Measurements from ENCODE around the gene SETDB1.

Gene SETDB1

GRCh38 chr1:150931773-150932172 lies 5.6 kb downstream of the SETDB1 start:
- DNase-seq (no peak), ATAC-seq (no peak)

GRCh38 chr1:150944856-150945255 lies 18.7 kb downstream of the SETDB1 start:
- DNase-seq (no peak), ATAC-seq (no peak)

GRCh38 chr1:150954708-150955107 lies 28.5 kb downstream of the SETDB1 start:
- ATAC-seq (no peak), DNase-seq (no peak)

- no peak for DNase-seq
- ATAC-seq: no peak
These were observed 29.1 kb downstream of the SETDB1 start for GRCh38 chr1:150955280-150955679.

GRCh38 chr1:150957666-150958065 lies 31.5 kb downstream of the SETDB1 start:
- ATAC-seq (no peak), DNase-seq (no peak)

GRCh38 chr1:150960646-150961045 lies 34.5 kb downstream of the SETDB1 start:
- DNase-seq (no peak), ATAC-seq (no peak)

- ATAC-seq: no peak
- DNase-seq: no peak
These were observed 35.6 kb downstream of the SETDB1 start for GRCh38 chr1:150961756-150962155.

- DNase-seq: no peak
- ATAC-seq: no peak
These were observed 37.4 kb downstream of the SETDB1 start for GRCh38 chr1:150963321-150964163.

GRCh38 chr1:150964164-150964489 lies 38.0 kb downstream of the SETDB1 start:
- DNase-seq: no peak
- ATAC-seq: no peak

- ATAC-seq: peak; percentile 12
These were observed 39.4 kb downstream of the SETDB1 start for GRCh38 chr1:150965605-150966004.

GRCh38 chr1:150966011-150966410 lies 39.8 kb downstream of the SETDB1 start:
- no peak for ATAC-seq
- DNase-seq: no peak

More at GRCh38 chr1:150965605-150966004, 39.4 kb downstream of the SETDB1 start:
- DNase-seq: no peak

GRCh38 chr1:150967936-150968335 lies 41.8 kb downstream of the SETDB1 start:
- ATAC-seq (no peak), DNase-seq (no peak)

- ATAC-seq: no peak
- no peak for DNase-seq
These were observed 42.3 kb downstream of the SETDB1 start for GRCh38 chr1:150968491-150968890.

GRCh38 chr1:150969626-150970025 lies 43.5 kb downstream of the SETDB1 start:
- ATAC-seq (no peak), DNase-seq (no peak)

- DNase-seq (no peak), ATAC-seq (no peak)
These were observed 44.8 kb downstream of the SETDB1 start for GRCh38 chr1:150970808-150971582.

- ATAC-seq: peak; percentile 19
- peak; percentile 38 for DNase-seq
These were observed 45.6 kb downstream of the SETDB1 start for GRCh38 chr1:150971583-150972416.

GRCh38 chr1:150972417-150972940 lies 46.3 kb downstream of the SETDB1 start:
- DNase-seq (no peak), ATAC-seq (no peak)

- peak; percentile 2 for ATAC-seq
- DNase-seq: peak; percentile 49
These were observed 47.2 kb downstream of the SETDB1 start for GRCh38 chr1:150973258-150973835.

GRCh38 chr1:150973836-150974579 lies 47.8 kb downstream of the SETDB1 start:
- ATAC-seq (peak; percentile 33), DNase-seq (peak; percentile 54)

GRCh38 chr1:150974580-150975478 lies 48.7 kb downstream of the SETDB1 start, which contains the start of gene CERS2:
Gene CERS2 (minus strand): TSS chr1:150974835. CDS start chr1:150969090, 5,745 bp downstream.
- peak; percentile 45 for ATAC-seq
- DNase-seq: peak; percentile 75

Measured in stimulated activated naive CD8-positive, alpha-beta T cell treated with anti-CD3 and anti-CD28 coated beads, Interleukin-15, Interleukin-2, amounts not matched to agents 100 U/mL and 50 U/mL, for 24 hours (primary cell).